NCI-H187 treated with DMSO at 0.1 percent for 48 hours (cell line): ENCODE measurements around the gene PTPN4.
"Not testable (repeated sequence)": the region's sequence is repeated elsewhere in the genome, so short reads cannot be mapped to it uniquely, and the experiment has no call there.

Experiments
- DNase-seq: peaks from one replicate; lab custom pipeline; 2025; lab: John Stamatoyannopoulos, UW

Gene PTPN4

DNA sequence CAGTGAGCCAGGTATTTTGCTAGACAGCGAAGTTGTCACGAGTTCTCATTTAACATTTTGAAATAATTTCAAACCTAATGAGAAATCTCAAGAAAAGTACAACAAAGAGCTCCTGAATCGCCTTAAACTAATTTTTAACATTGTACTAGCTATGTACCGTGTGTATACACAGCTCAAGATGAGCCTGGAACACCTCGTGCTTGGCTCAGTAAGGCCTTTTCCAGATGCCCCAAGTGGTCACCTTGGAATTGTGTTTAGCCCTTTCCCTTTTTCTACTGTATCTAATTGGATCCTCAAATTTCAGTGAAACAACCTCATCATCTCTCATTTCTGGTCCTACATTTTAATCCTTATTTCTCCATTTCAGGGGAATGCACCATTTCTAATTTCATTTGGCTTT is 7.2 kb downstream of the PTPN4 start:
- no peak for DNase-seq

GRCh38 chr2:119768742-119769141 is 9.0 kb downstream of the PTPN4 start:
- DNase-seq, result no peak

GRCh38 chr2:119769645-119770044 is 9.9 kb downstream of the PTPN4 start:
- DNase-seq, result no peak

DNA sequence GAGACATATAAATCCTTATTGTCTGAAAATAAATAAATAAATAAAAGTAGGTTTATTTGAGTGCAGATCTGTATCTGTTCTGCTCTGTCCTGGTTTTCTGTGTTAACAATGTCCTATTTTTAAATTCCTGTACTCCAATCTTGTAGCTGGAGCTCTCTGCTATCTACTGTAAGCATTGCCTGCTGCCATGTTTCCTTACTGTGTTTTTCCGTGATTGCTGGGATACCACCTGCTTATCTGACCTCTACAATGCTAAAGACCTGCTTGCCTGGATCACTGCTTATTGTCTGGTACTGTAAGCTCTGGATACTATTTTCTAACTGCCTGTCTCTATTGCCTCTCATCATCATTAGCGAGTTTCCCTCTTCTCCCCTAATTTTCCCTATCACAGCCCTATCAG is 11.6 kb downstream of the PTPN4 start:
- DNase-seq, result no peak

DNA sequence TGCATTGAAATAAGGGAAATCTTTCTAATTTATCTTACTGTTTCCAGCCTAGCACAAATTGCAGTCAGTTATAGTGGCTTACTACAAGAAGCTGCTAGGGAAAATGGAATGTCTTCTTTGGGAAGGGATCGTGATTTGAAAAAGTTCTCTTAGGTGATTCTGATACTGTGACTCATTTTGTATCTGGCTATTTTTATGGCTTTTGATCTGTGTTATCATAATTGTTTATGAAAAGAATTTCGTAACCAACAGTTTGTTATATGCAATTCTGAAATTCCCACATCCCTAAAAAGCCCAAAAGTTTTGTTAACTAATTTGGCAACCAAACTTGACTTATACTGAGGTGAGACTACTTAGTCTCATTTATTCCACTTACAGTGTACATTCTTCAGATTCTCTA is 12.4 kb downstream of the PTPN4 start:
- no peak for DNase-seq

DNA sequence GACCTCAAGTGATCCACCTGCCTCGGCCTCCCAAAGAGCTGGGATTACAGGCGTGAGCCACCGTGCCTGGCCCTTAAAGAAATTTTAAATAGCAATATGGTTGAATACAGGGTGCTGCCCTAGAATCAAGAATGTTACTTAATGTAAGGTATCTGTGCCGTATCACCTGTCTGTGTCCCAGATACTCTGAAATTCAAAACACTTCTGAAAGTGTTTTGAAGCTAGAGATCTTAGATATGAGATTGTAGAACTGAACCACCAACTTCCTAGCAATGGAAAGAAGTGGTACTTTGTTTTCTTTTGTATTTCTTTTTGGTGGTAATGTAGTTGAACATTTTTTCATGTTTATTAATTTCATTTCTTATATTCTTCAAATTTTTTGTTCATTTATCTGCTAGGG is 13.0 kb downstream of the PTPN4 start:
- DNase-seq, result no peak

- no peak for DNase-seq
Observed at GRCh38 chr2:119774026-119774425, 14.3 kb downstream of the PTPN4 start.

DNA sequence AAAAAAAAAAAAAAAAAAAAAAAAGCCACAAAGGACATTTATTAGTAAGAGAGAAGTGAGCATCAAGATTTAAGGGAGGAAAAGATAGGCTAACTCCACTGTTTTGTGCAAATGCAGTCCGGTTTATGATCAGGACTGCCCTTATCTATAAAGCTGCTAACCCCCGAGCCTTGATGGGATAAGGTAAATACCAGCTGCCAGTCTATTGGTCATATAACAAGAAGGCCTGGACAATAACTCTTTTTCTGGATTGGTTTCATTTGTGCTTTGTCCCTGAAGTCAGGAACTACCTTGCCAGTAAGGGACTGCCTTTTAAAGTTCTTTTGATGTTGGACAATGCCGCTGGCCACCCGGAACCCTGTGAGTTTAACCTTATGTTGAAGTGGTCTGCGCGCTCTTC is 15.4 kb downstream of the PTPN4 start:
- DNase-seq, result no peak

- DNase-seq, result no peak
Observed at GRCh38 chr2:119782308-119783027, 22.7 kb downstream of the PTPN4 start.

GRCh38 chr2:119784876-119785275 is 25.2 kb downstream of the PTPN4 start:
- no peak for DNase-seq

- no peak for DNase-seq
Observed at GRCh38 chr2:119786295-119786694, 26.6 kb downstream of the PTPN4 start.

GRCh38 chr2:119788752-119789151 is 29.0 kb downstream of the PTPN4 start:
- no peak for DNase-seq

GRCh38 chr2:119790466-119790865 is 30.7 kb downstream of the PTPN4 start:
- no peak for DNase-seq

DNA sequence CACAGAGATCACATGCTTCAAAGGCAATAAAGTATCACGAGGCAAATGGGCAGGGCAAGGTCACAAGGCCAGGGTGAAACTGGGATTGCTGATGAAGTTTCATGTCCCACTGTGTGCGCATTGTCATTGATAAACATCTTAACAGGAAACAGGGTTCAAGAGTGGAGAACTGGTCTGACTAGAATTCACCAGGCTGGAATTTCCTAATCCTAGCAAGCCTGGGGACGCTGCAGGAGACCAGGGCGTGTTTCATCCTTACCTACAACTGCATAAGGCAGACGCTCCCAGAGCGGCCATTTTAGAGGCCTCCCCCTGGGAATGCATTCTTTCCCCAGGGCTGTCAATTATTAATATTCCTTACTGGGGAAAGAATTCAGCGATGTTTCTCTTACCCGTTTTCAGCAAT is 33.2 kb downstream of the PTPN4 start:
- DNase-seq, result no peak

GRCh38 chr2:119794237-119794636 is 34.5 kb downstream of the PTPN4 start:
- no peak for DNase-seq

GRCh38 chr2:119795309-119796303 is 35.9 kb downstream of the PTPN4 start:
- DNase-seq, result no peak

- no peak for DNase-seq
Observed at GRCh38 chr2:119800376-119800902, 40.7 kb downstream of the PTPN4 start.

- no peak for DNase-seq
Observed at GRCh38 chr2:119801040-119801439, 41.3 kb downstream of the PTPN4 start.

DNA sequence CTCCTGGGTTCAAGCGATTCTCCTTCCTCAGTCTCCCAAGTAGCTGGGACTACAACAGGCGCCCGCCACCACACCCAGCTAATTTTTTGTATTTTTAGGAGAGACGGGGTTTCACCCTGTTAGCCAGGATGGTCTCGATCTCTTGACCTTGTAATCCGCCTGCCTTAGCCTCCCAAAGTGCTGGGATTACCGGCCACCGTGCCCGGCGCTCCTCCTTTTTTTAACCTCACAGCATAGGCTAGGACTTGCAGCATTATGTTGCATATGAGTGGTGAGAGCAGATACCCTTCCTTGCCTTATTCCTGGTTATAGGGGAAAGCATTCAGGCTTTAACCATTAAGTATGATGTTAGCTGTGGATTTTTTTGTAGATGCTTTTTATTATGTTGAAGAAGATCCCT is 42.3 kb downstream of the PTPN4 start:
- DNase-seq, result not testable (repeated sequence)

DNA sequence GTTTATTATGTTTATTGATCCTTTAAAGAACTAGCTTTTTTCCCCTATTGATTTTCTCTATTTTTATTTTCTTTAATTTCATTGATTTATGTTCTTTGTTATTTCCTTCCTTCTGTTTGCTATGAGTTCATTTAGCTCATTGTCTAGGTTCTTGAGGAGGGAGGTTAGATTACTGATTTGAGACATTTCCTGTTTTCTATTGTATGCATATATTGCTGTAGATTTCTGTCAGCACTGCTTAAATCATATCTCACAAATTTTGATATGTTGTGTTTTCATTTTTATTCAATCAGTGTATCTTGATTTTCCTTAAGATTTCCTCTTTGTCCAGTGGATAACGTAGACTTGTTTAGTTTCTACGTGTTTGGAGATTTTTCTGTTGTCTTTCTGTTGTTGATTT is 43.4 kb downstream of the PTPN4 start:
- DNase-seq, result no peak

DNA sequence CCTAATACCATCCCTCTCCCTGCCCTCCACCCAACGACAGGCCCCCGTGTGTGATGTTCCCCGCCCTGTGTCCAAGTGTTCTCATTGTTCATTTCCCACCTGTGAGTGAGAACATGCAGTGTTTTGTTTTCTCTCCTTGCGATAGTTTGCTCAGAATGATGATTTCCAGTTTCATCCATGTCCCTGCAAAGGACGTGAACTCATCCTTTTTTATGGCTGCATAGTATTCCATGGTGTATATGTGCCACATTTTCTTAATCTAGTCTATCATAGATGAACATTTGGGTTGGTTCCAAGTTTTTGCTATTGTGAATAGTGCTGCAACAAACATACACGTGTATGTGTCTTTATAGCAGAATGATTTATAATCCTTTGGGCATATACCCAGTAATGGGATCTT is 44.7 kb downstream of the PTPN4 start:
- not testable (repeated sequence) for DNase-seq

GRCh38 chr2:119808516-119809147 is 48.9 kb downstream of the PTPN4 start:
- no peak for DNase-seq
